Activated CD8-positive, alpha-beta memory T cell treated with anti-CD3 and anti-CD28 coated beads, Interleukin-2, amount 50 U/mL, for 4 hours (primary cell): ENCODE results near the gene FAM50A.
A peak's percentile ranks its signal among the peaks of the same experiment; 100 is the strongest.
"Not testable (repeated sequence)": the region's sequence is repeated elsewhere in the genome, so short reads cannot be mapped to it uniquely, and the experiment has no call there.

Experiments used
- DNase-seq: peaks from one replicate; pipeline ENCODE4 v3.0.0-alpha.2; 2020

FAM50A gene

GRCh38 chrX:154486052-154486395, 42.1 kb downstream of the FAM50A start:
- DNase-seq, result peak; percentile 32

GRCh38 chrX:154486396-154487207, 42.7 kb downstream of the FAM50A start, which contains the start of gene UBL4A:
Gene UBL4A, minus strand, starts transcription at chrX:154486615. Its CDS starts 31 bp downstream, at chrX:154486584.
- peak; percentile 53 for DNase-seq

- no peak for DNase-seq
Observed at GRCh38 chrX:154487518-154488290, 43.8 kb downstream of the FAM50A start.

- DNase-seq, result no peak
Observed at GRCh38 chrX:154488336-154489075, 44.6 kb downstream of the FAM50A start.

- DNase-seq, result no peak
Observed at GRCh38 chrX:154489182-154489581, 45.2 kb downstream of the FAM50A start.

- DNase-seq, result no peak
Observed at GRCh38 chrX:154490021-154490413, 46.1 kb downstream of the FAM50A start.

- peak; percentile 86 for DNase-seq
Observed at GRCh38 chrX:154490414-154491083, 46.6 kb downstream of the FAM50A start, which contains the start of gene SLC10A3. Gene SLC10A3, minus strand, starts transcription at chrX:154490629. Its CDS starts 1,689 bp downstream, at chrX:154488940.

GRCh38 chrX:154494715-154495114, 50.8 kb downstream of the FAM50A start:
- no peak for DNase-seq

GRCh38 chrX:154495472-154495922, 51.6 kb downstream of the FAM50A start:
- no peak for DNase-seq

GRCh38 chrX:154496591-154497137, 52.7 kb downstream of the FAM50A start:
- DNase-seq, result not testable (repeated sequence)
